ENCODE measurements around the gene SURF6.
"Not testable (repeated sequence)": the region's sequence is repeated elsewhere in the genome, so short reads cannot be mapped to it uniquely, and the experiment has no call there.

The SURF6 gene

DNA sequence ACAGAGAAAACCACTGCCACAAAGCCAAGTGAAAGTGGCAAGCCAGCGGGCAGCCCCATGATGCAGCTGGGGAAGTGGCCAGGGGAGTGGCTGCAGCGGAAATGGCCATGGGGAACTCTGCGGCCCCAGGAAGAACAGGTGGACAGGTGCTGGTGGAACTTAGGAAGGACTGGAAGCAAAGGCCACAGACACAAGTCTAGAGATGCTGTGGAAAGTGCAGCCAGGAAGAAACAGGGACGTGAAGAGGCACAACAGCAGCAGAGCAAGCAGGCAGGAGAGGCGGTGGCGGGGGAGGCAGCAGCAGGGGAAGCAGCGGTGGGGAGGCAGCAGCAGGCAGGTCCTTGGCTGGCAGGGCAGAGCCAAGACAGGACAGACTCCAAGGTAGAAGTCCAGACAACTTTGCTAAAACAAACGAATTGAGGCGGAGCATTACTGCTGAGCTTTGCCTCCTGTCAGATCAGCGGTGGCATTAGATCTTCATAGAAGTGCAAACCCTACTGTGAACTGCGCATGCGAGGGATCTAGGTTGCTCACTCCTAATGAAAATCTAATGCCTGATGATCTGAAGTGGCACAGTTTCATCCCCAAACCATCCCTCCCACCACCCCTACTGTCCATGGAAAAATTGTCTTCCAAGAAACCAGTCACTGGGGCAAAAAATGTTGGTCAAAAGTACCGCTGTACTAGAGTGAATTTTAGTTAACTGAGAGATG, 11.8 kb downstream of the SURF6 start:
- DNase-seq (ENCODE audit: low spot score) = no peak

DNA sequence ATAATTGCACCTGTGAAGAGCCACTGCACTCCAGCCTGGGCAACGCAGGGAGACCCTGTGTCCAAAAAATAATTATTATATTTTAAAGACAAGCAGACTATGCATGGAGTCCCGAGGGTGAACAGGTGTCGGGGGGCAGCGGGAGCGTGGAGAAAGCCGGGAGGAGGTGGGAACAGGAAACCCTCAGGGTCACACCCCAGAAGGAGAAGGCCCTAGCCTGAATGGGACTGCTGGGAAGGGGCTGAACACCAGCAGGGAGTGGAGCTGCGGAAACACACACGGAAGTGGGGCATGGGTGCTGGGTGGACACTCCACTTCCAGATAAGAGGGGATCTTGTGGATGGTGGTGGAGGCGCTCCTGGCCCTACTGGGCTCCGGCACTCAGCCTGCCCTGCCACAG, 12.8 kb downstream of the SURF6 start:
- no peak for DNase-seq (ENCODE audit: low spot score)

DNA sequence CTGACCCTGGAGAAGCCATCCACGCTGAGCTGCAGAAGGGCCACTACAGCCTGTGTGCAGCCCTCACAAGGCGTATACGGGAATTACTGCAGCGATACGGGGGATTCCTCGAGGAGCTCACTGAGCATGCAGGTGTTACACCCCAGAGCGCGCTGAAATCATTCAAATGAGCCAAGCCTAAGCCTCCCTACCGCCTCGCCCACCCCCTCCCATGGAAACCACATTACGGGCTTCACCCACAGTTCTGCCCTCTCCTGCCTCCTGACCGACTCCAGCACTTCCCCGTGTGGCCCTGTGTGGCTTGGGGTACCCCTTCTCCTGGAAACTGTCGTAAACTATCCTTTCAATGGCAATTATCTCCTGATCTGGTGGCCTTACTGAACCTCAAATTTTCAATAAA, 13.3 kb downstream of the SURF6 start:
- DNase-seq (ENCODE audit: low spot score) = no peak

DNA sequence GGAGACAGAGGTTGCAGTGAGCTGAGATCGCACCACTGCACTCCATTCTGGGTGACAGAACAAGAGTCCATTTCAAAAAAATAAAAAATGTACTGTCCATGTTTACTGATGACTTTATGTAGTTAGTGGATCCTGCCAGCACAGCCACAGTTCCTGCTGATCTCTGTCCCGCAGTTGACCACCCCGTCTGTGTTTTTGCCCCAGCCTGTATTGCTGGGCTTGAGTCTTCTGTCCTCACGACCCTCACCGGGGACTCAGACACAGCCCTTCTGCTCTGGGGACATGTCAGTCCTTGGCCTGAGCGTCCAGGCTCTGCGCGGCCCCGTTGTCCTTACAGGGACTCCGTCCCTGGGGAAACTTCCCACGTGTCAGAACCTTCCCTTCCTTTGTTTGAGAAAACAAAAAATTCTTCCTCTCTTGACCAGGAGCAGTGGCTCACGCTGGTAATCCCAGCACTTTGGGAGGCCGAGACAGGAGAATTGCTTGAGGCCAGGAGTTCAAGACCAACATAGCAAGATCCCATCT, 14.5 kb downstream of the SURF6 start:
- DNase-seq (ENCODE audit: low spot score) = no peak

DNA sequence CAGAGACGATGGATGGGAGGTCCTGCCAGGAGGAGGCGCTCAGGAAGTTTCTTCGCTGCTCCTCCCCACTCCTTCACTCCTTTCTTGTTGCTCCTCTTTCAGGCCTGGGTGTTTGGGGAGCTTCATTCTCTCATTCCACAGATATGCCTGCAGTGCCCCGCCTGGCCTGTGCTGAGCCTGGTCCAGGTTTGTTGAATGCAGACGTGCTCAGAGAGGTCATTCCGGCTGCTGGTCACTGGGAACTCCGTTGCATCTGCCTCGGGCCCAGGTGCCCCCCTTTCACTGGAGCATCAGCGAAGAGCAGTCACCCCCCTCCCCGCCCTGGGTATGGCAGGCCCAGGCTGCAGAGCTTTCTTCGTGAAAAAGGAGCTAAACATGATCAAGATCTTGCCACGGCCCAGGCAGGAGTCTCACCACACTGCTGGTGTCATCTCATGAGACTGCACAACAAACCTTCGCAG, 15.5 kb downstream of the SURF6 start:
- DNase-seq (ENCODE audit: low spot score) = no peak

DNA sequence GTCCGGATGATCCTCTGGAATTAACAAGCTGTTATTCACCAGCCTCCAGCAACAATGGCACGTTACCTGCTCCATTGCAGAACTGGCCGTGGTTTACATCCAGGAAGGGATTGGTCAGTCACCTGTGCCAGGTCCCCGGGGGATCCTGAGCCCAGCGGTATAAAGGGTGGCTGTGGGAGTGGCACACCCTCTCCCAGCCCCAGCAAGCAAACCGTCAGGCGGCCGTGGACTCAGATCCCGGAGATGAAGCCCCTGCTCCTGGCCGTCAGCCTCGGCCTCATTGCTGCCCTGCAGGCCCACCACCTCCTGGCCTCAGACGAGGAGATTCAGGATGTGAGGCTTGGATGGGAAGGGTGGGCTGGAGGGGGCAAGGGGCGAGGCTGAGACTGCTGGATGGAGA, 18.4 kb downstream of the SURF6 start:
- DNase-seq (ENCODE audit: low spot score) = not testable (repeated sequence)

DNA sequence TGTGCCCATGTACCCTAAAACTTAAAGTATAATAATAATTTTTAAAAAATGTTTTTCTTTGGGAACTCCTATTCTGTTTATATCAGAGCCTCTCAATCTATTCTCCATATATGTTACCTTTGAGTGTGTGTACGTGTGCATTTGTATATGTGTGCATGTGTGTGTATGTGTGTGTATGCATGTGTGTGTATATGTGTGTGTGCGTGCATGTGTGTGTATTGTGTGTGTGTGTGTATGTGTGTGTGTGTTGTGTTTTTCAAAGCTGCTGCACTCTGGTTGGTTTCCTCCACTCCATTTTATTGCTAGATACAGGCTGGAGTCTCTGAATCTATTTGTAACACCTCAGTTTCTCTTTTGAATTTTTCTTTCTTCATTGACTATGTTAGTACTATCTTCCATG, 20.0 kb downstream of the SURF6 start:
- no peak for DNase-seq (ENCODE audit: low spot score)

DNA sequence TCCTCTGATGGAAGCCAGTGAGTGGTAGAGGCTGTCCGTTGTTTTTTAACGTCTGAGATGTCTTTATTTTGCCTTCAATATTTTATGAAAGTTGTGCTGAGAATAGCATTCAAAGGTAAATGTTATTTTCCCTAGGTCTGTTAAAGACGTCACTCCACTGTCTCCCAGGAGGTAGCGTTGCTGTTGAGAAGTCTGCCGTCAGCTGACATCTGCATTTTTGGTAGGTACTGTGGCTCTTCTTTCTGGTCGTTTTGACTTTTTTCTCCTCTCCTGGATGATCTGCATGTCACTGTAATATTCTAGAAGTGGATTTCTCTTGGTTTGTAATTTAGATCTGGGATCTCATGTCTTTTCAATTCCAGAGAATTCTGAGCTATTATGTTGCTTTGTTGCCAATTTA, 26.4 kb downstream of the SURF6 start:
- no peak for DNase-seq (ENCODE audit: low spot score)

DNA sequence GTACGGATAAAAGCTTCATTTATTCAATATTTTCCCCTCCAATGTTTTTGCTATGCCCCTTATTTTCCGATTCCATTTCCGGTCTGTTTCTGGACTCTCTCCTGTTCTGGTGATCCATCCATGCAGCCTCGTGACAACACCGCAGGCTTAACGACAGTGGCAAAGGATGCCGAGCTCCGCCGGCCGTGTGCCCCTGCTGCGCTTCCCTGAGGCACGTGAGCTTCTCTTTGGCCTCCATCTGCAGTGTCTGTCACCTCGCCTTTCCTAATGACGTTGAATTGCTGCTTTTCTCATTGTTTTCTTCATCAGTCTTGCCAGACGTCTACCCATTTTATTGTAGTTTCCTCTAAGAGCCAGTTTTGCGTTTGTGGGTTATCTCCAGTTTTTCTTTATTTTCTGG, 28.7 kb downstream of the SURF6 start:
- no peak for DNase-seq (ENCODE audit: low spot score)

DNA sequence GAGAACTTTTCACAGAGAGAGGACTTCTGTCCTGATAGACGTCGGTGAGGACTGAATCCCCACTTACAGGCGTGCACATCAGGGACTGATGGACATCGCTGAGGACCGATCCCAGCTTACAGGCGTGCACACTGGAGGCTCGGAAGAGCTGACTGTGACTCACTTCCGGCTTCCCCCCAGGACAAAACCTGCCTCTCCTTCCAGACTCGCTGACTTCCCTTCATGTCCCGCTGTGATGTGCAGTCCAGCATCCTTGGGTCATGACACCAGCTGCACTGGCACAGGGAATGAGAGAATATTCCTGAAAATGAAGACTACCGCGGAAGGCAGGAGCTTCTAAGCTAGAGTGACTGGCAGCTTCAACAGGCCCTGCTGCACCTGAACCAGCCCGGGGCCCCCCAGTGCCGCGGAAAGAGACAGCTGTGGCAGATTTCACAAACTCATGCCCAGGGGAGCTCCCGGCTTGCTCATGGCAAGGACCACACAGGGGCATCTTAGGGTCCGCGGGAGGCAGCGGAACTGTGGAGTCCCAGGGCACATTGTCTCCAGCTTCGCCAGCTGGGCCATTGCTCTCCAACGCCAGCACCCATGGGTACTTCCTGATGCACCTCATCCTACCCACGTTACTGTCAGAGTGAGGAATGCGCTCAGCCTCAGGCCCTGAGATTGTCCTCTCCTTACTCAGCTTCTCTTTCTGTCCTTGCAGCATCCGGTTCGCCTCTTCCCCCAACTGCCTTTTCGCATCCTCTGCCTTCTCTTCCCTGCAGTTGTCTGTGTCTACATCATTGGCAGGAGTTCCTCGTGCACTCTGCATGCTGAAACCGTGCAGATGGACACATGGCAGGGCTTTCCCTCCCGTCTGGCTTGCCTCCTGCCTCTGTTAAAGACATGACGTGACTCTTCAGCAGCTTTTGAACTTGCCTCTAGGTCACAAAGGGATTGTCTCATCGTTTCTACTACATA, 29.5 kb downstream of the SURF6 start:
- no peak for DNase-seq (ENCODE audit: low spot score)

DNA sequence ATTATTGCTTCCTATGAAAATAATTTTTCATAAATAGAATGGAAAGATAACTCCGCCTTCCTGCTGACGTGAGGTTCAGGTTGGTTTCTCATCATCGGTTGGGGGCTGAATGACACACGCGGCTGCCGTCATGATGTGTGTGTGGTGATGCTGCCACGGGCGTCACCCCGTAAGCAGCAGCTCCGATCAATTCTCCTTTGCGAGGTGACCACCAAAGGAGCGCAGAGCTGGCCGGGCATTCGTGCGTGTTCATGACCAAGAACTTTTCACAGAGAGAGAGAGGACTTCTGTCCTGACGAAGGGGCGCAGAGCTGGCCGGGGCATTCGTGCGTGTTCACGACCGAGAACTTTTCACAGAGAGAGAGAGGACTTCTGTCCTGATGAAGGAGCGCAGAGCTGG, 30.3 kb downstream of the SURF6 start:
- no peak for DNase-seq (ENCODE audit: low spot score)

DNA sequence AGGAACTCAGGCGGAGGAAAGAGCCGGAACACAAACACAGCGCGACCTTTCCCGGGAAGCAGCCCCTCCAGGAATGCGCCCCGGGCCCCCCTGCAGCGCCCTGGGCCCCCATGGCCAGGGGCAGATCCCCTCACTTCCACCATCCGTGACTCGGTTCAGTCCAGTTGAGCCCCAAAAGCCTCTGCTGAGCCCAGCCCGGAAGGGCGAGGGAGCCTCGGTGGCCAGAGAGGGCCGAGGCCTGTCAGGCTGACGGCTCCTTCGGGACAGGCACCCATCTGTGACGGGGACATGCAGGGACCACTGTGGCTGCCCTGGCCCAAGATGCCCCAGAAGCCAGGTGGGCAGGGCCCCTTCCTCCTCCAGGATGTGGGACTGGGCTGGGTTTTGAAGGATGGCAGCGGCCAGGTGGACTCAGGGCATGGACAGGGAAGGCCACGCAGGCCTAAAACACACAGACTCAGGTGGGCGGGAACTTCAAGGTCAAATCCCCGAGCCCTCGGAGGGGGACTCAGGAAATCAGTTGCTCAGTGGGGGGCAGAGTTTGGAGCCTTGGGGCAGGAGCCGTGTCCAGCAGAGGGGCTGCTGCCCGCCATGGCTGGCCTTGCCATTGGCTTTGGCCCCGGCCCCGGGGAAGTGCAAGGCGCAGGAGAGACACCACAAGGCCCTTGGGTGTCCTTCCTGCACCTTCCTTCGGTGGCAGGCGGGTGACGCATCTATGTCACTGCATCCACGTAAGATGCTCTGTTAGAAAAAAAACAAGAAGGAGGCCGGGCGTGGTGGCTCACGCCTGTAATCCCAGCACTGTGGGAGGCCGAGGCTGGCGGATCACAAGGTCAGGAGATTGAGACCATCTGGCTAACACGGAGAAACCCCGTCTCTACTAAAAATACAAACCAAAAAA, 31.3 kb downstream of the SURF6 start:
- DNase-seq (ENCODE audit: low spot score) = no peak

DNA sequence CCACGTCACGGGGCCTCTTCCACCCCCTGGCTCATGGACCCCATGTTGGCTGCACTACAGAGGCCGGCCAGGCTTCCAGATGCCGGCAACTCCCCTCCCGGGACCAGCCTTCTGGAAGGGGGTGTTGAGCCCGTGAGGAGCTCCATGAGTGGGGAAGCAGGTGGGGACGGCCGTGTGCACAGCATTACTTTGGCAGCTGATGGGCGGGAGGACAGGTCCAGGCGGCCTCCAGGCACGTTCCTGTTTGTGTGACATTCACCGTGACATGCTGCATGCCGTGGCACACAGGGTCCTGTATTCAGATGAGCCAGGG, 31.9 kb downstream of the SURF6 start:
- DNase-seq (ENCODE audit: low spot score) = no peak

DNA sequence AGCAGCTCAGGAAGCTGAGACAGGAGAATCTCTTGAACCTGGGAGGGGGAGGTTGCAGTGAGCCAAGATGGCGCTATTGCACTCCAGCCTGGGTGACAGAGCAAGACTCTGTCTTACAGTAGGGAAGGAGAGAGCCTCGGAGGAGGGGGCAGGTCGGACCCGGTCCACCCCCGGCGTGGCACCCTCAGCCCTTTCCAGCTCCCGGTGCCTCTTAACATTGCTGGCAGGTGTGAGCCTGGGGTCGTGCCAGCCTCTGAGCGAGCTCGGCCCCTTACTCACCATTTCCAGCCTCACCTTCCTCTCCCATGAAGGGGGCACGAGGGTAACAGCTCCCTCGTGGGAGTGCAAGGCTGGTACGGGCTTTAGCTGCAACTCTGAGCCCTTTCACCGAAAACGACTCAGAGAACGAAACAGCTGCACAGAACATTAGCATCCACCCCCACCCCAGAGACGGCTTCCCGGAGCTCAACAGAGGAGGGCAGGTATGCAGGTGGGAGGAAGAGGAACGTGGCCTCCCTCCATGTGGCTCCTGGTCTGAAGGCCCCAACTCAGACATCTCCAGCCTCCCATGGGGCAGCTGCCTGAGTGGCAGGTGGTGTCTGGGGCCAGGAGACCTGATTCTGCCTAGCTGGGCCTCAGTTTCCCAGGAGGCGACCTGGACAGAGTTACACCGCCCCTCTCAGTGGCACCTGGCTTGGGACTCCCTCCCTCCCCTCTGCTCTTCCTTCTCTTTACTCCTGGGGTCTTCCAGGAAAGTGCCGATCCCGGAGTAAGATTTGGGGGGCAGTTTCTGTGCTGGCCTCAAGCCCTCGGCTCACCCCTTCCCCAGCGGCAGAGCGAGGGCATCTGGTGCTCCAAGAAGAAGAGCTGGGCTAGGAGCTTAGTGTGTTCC, 32.5 kb downstream of the SURF6 start:
- no peak for DNase-seq (ENCODE audit: low spot score)

DNA sequence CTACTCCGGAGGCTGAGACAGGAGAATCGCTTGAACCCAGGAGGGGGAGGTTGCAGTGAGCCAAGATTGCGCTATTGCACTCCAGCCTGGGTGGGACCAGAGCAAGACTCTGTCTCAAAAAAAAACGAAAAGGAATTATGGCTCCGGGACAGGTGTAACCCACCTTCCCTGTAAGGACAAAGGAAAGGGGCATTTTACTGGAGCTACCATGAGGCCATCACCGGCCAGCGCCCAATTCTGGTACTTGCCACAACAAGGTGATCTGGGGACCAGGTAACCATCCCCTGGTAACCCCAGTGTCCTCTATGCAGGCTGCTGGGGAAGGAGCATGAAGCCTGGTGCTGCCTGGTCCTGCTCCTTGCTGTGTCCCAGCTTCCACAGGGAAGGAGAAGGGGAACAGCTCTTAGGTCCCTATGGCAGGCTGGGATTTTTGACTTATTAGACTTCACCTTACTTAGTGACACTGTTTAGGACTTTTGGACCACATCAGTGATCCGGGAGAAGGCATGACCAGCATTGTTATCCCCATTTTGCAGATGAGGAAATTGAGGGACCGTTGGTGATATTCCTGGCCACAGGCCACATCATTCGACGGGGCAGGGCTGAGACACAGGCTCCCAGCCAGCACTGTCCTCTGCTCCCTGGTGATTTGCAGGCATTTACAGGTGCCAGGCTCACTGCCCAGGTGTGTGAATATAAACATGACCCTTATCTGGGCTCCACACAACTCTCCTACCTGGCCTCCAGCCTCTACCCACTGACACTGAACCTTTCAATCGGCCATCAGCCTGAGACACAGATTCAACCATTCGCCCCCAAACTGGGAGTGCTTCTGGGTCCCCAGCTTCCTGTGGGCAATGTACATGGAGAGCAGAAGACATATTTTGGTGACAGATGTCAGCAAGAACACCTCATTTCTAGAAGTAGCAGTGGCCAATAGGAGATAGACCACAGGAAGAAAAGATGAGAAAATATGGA, 34.4 kb downstream of the SURF6 start:
- DNase-seq (ENCODE audit: low spot score) = no peak

DNA sequence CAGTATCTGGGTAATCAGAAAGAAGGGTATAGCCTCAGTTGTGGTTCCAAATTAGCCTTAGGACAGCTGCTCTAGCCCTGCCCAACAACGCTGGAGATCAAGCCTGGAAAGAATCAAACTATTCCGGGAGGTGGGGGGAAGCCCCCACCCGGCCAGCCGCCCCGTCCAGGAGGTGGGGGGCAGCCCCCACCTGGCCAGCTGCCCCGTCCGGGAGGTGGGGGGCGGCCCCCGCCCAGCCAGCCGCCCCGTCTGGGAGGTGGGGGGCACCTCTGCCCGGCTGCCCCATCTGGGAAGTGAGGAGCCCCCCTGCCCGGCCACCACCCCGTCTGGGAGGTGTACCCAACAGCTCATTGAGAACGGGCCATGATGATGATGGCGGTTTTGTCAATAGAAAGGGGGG, 36.0 kb downstream of the SURF6 start:
- not testable (repeated sequence) for DNase-seq (ENCODE audit: low spot score)

DNA sequence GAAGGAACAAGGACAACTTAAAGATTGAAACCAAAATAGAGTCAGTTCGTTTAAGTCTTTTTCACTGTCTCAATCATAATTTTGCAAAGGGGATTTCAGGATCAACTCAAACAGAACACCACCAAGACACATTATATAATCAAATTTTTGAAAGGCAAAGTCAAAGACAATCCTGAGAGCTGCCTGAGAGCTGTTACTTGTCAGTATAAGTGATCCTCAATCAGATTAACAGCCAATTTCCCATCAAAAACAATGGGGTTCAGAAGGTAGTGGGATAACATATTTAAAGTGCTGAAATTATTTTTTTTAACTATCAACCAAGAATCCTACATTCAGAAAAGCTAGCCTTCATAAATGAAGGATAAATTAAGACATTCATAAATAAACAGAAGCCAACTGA, 41.7 kb downstream of the SURF6 start:
- DNase-seq (ENCODE audit: low spot score) = no peak

DNA sequence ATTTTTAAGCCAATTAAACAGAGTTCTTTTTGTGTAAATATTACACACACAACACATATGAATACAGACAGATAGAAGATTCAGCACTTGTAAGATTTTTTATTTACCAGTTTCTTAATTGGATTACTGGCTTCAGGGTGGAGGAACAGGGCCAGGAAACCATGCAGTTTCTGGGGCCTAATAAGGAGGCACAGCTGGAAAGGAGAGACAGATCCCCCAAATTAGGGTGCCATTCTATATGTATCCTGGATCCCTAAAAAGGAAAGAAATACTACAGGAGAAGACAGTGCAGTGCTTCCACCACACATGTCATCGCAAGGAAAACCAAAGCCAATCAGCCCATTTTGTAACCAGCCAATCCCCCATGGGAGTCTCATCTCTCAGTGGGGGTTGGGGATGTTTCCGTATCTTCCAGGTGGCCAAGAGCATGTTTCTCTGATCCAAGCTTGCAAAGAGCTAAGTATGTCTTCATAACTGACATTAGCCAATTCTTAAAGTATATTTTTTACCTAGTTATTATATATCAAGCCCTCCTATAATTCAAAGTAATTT, 45.2 kb downstream of the SURF6 start:
- no peak for DNase-seq (ENCODE audit: low spot score)

DNA sequence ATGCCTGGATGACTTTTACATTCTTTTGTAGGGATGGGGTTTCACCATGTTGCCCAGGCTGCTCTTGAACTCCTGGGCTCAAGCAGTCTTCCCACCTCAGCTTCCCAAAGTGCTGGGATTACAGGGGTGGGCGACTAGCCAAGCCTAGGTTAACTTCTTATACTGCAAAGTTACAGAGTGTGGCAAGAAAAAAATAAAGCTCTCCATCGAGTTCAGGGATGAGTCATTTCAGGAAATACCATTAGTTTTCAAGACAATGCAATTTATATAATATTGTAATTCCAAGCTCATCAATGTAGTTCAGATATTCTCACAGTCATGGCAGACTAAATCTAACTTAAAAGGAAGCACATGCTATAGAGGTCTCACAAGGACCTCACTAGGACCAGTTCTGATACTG, 49.5 kb downstream of the SURF6 start:
- DNase-seq (ENCODE audit: low spot score) = no peak

All from RKO (cell line).